Chondrocyte (in vitro differentiated cells): ENCODE data around the gene FSD1. TPM values are rescaled to one million over a fixed set of nuclear protein-coding genes. Genes with fewer than 3 reads are reported as not detected.

Experiments used
- DNase-seq: peaks from one replicate; pipeline ENCODE4 v3.0.0; 2021; ENCODE audit warnings: mixed read lengths, low spot score
- H3K27ac Mint-ChIP-seq: one replicate; pipeline ENCODE4 v1.8.0; 2021; ENCODE audit warnings: mild to moderate bottlenecking, moderate library complexity, mixed read lengths; ENCODE audit not compliant: unreplicated experiment
- H3K27me3 Mint-ChIP-seq: 2 replicates; pipeline ENCODE4 v1.8.0; 2021; ENCODE audit warnings: low read depth, mixed read lengths
- H3K36me3 Mint-ChIP-seq: 2 replicates; pipeline ENCODE4 v1.8.0; 2021; ENCODE audit warnings: low read depth, mixed read lengths
- H3K4me1 Mint-ChIP-seq: 2 replicates; pipeline ENCODE4 v1.8.0; 2021; ENCODE audit warnings: low read depth, mild to moderate bottlenecking, mixed read lengths
- H3K4me3 Mint-ChIP-seq: one replicate; pipeline ENCODE4 v1.8.0; 2021; ENCODE audit warnings: mild to moderate bottlenecking, moderate library complexity, mixed read lengths; ENCODE audit not compliant: unreplicated experiment
- H3K9me3 Mint-ChIP-seq: 2 replicates; pipeline ENCODE4 v1.8.0; 2021; ENCODE audit warnings: low read depth, mixed read lengths
- total RNA-seq: library from RNA; stranded (reverse); gene quantifications from 3 replicates; pipeline ENCODE4 v1.2.1, GENCODE V29; 2021
- TF ChIP-seq, protein P1 (sequence below): fragments of 200-600 bp; sonication (generic); IDR thresholded peaks from 2 replicates; pipeline ENCODE4 v1.5.0; 2021; ENCODE audit warnings: antibody characterized with exemption, mild to moderate bottlenecking, moderate library complexity

FSD1 gene
- total RNA-seq, 1 donor from 2014 or later = 11.6 TPM

DNA sequence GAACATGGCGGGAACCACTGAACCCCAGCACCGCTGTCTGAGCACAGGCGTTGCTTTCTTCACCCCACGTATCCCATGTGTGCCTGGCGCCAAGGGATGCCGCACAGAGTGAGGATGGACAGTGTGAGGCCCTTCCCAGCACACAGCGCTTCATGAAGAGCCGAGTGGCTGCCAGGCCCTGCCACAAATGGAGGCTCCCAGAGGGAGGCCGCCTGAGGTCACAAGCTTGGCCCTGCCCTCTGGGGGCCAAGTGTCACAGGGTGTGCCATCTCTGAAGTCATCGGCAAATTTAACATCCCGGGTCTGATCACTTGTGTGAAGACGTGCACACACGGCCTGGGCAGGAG is 63.4 kb downstream of the FSD1 start:
- Mint-ChIP-seq H3K27me3 (no peaks in the 10 kb centered on the region), H3K36me3 (no peaks in the 10 kb centered on the region), H3K4me1 (peaks cover 41% of the 10 kb centered on the region), H3K9me3 (no peaks in the 10 kb centered on the region), H3K4me3 (no peak overlapping the region), H3K27ac (peak overlapping the region; percentile 65)
- DNase-seq = no peak
- TF ChIP-seq, protein P1, sequence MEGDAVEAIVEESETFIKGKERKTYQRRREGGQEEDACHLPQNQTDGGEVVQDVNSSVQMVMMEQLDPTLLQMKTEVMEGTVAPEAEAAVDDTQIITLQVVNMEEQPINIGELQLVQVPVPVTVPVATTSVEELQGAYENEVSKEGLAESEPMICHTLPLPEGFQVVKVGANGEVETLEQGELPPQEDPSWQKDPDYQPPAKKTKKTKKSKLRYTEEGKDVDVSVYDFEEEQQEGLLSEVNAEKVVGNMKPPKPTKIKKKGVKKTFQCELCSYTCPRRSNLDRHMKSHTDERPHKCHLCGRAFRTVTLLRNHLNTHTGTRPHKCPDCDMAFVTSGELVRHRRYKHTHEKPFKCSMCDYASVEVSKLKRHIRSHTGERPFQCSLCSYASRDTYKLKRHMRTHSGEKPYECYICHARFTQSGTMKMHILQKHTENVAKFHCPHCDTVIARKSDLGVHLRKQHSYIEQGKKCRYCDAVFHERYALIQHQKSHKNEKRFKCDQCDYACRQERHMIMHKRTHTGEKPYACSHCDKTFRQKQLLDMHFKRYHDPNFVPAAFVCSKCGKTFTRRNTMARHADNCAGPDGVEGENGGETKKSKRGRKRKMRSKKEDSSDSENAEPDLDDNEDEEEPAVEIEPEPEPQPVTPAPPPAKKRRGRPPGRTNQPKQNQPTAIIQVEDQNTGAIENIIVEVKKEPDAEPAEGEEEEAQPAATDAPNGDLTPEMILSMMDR = no peak

DNA sequence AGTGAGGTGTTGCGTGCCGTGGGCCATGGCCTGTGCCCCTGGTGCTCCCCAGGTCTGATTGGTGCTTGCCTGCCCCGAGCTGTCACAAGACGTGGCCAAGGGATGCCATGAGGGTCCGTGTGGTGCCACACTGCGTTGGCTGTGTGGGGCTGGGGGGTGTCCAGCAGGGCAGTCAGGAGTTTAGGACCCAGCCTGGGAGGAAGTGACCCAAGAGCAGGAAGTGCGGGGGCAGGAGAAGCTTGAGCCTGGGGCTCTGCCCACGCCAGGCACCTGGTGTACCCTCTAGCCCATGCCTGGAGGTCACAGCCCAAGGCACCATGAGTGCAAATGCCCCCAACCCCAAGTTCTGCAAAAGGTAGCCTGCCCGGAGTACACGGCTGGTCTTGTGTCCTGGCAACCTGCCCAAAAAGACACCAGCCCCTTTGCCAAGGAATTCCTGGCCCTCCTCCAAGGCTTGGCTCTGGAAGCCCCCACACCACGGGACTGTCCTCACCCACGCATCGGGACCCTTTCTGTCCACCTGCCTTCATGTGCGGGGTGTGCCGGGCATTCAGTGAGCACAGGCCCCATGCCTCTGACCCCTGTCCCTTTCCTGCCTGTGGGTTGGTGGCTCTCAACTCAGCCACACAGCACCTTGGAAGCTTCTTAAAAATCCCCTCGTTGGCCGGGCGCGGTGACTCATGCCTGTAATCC is 63.9 kb downstream of the FSD1 start:
- Mint-ChIP-seq H3K4me1 (peaks cover 47% of the 10 kb centered on the region), H3K4me3 (no peak overlapping the region), H3K27ac (peak overlapping the region; percentile 65), H3K27me3 (no peaks in the 10 kb centered on the region), H3K9me3 (no peaks in the 10 kb centered on the region), H3K36me3 (no peaks in the 10 kb centered on the region)
- no peak for DNase-seq
- TF ChIP-seq, protein P1 = no peak

DNA sequence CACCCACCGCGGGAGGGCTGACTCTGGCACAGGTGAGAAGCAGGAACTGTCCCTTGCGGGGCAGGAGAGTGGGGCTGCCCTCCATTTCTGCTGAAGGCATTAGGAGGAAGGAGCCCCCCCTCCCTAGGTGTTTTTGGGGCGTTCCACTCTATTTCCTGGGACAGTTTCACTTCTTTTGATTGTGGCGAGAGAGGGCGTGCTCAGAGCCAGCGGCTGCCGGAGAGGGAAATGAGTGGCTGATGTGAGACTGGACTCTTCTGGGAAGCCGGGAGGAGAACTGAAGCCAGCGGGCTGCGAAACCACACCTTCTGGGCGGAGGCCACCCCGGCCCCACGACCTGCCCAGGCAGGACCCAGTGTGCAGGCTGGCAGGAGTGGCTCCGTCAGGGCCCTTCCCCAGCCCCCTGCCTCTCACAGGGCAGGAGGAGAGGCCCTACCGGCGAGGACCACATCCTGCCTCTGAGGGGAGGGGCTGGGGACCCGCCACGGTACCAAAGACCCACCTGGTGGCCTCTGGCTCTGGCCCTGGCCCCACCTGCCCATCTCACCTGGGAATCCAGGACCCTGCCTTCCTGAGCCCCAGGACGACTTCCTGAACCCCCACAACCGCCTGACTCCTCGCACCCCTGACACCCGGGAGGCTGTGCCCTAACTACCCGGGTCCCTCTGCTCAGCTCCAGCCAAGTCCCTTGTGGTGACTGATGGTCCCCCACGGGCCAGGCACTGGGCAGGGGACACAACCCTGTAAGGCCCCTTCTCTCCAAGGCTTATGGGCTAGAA is 64.9 kb downstream of the FSD1 start:
- Mint-ChIP-seq H3K27me3 (no peaks in the 10 kb centered on the region), H3K9me3 (no peaks in the 10 kb centered on the region), H3K27ac (peak overlapping the region; percentile 79), H3K4me1 (peaks cover 57% of the 10 kb centered on the region), H3K4me3 (no peak overlapping the region), H3K36me3 (no peaks in the 10 kb centered on the region)
- TF ChIP-seq, protein P1 = no peak
- peak; percentile 71 for DNase-seq

GRCh38 chr19:4369888-4370260 is 65.5 kb downstream of the FSD1 start:
- Mint-ChIP-seq H3K9me3 (no peaks in the 10 kb centered on the region), H3K4me1 (peaks cover 63% of the 10 kb centered on the region), H3K27me3 (no peaks in the 10 kb centered on the region), H3K36me3 (no peaks in the 10 kb centered on the region), H3K4me3 (no peak overlapping the region), H3K27ac (no peak overlapping the region)
- no peak for DNase-seq
- TF ChIP-seq, protein P1 = peak; percentile 61

DNA sequence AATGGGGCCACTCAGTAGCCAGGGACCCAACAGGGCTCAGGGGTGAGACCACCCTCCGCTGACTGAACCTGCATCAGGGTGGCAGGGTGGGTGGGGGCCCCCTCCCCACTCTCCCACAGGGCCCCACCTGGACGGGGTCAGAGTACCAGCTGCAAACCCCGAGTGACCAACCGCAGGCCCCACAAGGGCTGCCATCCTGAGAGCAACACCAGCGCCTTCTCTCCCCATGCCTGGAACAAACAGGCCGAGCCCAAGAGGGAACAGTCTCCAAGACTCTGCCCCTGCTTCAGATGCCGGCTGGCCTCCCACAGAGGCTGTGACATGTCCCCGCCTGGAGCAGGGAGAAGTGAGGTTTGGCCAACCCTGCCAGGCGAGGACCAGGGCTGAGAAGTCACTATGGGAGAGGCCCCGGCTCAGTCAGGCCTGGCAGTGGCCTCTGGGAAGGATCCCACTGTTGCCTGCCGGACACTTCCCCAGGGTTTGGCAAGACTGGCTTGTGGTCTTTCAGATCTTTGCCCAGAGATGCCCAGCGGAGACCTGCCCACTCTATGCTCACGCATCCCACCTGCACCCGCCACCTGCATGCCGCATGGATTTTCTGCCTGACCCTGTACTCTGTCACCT is 66.1 kb downstream of the FSD1 start:
- DNase-seq = no peak
- H3K4me3 Mint-ChIP-seq = no peak overlapping the region
- no peaks in the 10 kb centered on the region for H3K36me3 Mint-ChIP-seq
- peaks cover 69% of the 10 kb centered on the region for H3K4me1 Mint-ChIP-seq
- H3K9me3 Mint-ChIP-seq = no peaks in the 10 kb centered on the region
- no peaks in the 10 kb centered on the region for H3K27me3 Mint-ChIP-seq
- TF ChIP-seq, protein P1 = no peak
- H3K27ac Mint-ChIP-seq = peak overlapping the region; percentile 82
